Transverse colon (tissue), 4 donors: ENCODE measurements around the gene CTNNAL1.

Source experiments
- EP300 ChIP-seq: sonication (generic); formaldehyde crosslinking; IDR thresholded peaks from one replicate; pipeline ENCODE4 v1.6.1; 2017; ENCODE audit warnings: antibody characterized with exemption, low read depth
- POLR2A ChIP-seq: fragments of 450-650 bp; IDR thresholded peaks from one replicate; pipeline ENCODE4 v1.6.1; 2016; ENCODE audit warnings: antibody characterized with exemption, mild to moderate bottlenecking, moderate library complexity
- POLR2AphosphoS5 ChIP-seq, 3 donors: sonication (generic); formaldehyde crosslinking; IDR thresholded peaks; one replicate each; pipeline ENCODE4 v1.6.1; 2016; ENCODE audit warnings: antibody characterized with exemption in 3 of 3
- TF ChIP-seq, protein P1 (sequence below), 5 experiments: fragments of 200-600 bp in 3 of 5; fragments of 450-650 bp in 2 of 5; sonication (generic) in 3 of 5; IDR thresholded peaks; 1 replicate in 2 of 5; 2 replicates in 3 of 5; pipeline ENCODE4 v1.5.1; 2016 to 2017; ENCODE audit warnings: antibody characterized with exemption in 5 of 5, inconsistent platforms in 3 of 5, mild to moderate bottlenecking in 2 of 5, moderate library complexity in 1 of 5

DNA sequence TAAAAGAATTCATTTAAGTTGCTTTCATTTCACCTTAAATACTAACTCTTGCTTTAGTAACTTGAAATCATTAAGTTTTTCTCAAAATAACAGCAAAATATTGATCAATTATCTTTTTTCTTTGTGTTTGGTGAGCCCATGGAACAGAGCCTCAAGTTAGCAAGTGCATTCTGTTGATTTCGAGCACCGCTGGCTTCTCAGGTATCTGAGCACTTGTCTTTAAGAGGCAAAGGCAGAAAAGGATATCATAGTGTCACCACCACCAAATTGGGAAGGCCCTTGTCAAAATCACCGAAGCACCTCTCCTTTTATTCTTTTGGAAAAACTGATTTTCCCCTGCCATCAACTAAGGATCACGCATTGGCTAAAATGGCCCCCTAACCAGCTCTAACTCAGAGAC, 17.1 kb upstream of the CTNNAL1 start:
- TF ChIP-seq POLR2A (no peak), EP300 (no peak), POLR2AphosphoS5 (IDR thresholded peaks at IDR 0.05) (no peak)
- TF ChIP-seq, protein P1, sequence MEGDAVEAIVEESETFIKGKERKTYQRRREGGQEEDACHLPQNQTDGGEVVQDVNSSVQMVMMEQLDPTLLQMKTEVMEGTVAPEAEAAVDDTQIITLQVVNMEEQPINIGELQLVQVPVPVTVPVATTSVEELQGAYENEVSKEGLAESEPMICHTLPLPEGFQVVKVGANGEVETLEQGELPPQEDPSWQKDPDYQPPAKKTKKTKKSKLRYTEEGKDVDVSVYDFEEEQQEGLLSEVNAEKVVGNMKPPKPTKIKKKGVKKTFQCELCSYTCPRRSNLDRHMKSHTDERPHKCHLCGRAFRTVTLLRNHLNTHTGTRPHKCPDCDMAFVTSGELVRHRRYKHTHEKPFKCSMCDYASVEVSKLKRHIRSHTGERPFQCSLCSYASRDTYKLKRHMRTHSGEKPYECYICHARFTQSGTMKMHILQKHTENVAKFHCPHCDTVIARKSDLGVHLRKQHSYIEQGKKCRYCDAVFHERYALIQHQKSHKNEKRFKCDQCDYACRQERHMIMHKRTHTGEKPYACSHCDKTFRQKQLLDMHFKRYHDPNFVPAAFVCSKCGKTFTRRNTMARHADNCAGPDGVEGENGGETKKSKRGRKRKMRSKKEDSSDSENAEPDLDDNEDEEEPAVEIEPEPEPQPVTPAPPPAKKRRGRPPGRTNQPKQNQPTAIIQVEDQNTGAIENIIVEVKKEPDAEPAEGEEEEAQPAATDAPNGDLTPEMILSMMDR (IDR thresholded peaks at IDR 0.05), result no peak
